Endothelial cell of umbilical vein (primary cell): ENCODE measurements around the gene PSD2. TPM values are rescaled to one million over a fixed set of nuclear protein-coding genes. Genes with fewer than 3 reads are reported as not detected.

ENCODE experiments used
- BruUV-seq: library from RNA; stranded (reverse); fragments of 400-500 nt; replicated peaks from 2 replicates; lab custom pipeline; 2021; lab: Mats Ljungman, UMichigan
- CTCF ChIA-PET: fragments of 300-600, 350-600 bp; sonication (Branson Sonifier 250); formaldehyde crosslinking; loops from one replicate; lab custom pipeline; 2021; ENCODE audit warnings: antibody characterized with exemption, inconsistent platforms; lab: Charles Lee
- POLR2A ChIA-PET: fragments of 300-600, 350-600 bp; sonication (Branson Sonifier 250); formaldehyde crosslinking; loops from one replicate; lab custom pipeline; 2021; ENCODE audit warnings: antibody characterized with exemption, inconsistent platforms; lab: Charles Lee
- DNase-seq: peaks from one replicate; pipeline ENCODE4 v3.0.0-alpha.2; 2011; ENCODE audit warnings: low read depth, low spot score
- FAIRE-seq: peaks from 2 replicates; lab custom pipeline; 2011; peaks lifted over from hg19 to GRCh38; lab: Jason Lieb, UNC
- H2AFZ ChIP-seq: 2 replicates; pipeline ENCODE4 v1.6.0; 2012; ENCODE audit warnings: low read depth, low read length, control low read depth, inconsistent platforms
- H3K27ac ChIP-seq: 2 replicates; pipeline ENCODE4 v1.5.1; 2011; ENCODE audit warnings: low read depth, mild to moderate bottlenecking, control low read depth, low read length, moderate library complexity; ENCODE audit not compliant: insufficient read depth
- H3K27me3 ChIP-seq, 2 experiments: 2 replicates each; pipeline versions ENCODE4 v1.6.0 to v1.6.1; 2011; ENCODE audit warnings: low read length in 2 of 2, mixed read lengths in 1 of 2; ENCODE audit not compliant: control insufficient read depth in 2 of 2, insufficient read depth in 2 of 2
- H3K36me3 ChIP-seq, 2 experiments: 2 replicates in 1 of 2; 3 replicates in 1 of 2; pipeline ENCODE4 v1.5.1; 2011; ENCODE audit warnings: low read length in 2 of 2, mild to moderate bottlenecking in 1 of 2, moderate library complexity in 1 of 2; ENCODE audit not compliant: control insufficient read depth in 2 of 2, insufficient read depth in 2 of 2; ENCODE audit errors: extremely low read depth in 1 of 2
- H3K4me1 ChIP-seq: 3 replicates; pipeline ENCODE4 v1.5.1; 2011; ENCODE audit warnings: mild to moderate bottlenecking, low read length; ENCODE audit not compliant: control insufficient read depth, insufficient read depth; ENCODE audit errors: extremely low read depth
- H3K4me2 ChIP-seq: 2 replicates; pipeline ENCODE4 v1.6.1; 2011; ENCODE audit warnings: low read length, control low read depth, mixed read lengths; ENCODE audit not compliant: insufficient read depth
- H3K4me3 ChIP-seq, 3 experiments: fragments of 200-600 bp in 1 of 3; sonication (generic), shearing (Covaris generic) in 1 of 3; replicated peaks in 1 of 3; 2 replicates each; pipeline ENCODE4 v1.5.1; 2011 to 2016; ENCODE audit warnings: control low read depth in 3 of 3, low read length in 3 of 3, mild to moderate bottlenecking in 2 of 3, inconsistent platforms in 1 of 3, low read depth in 1 of 3, moderate library complexity in 1 of 3; ENCODE audit not compliant: insufficient read depth in 1 of 3
- H3K79me2 ChIP-seq: 2 replicates; pipeline ENCODE4 v1.6.0; 2012; ENCODE audit warnings: low read length, inconsistent platforms; ENCODE audit not compliant: control insufficient read depth, insufficient read depth
- H3K9ac ChIP-seq: replicated peaks from 2 replicates; pipeline ENCODE3; 2011; ENCODE audit warnings: low read length, control low read depth; ENCODE audit not compliant: insufficient read depth; ENCODE audit errors: extremely low read depth
- H3K9me1 ChIP-seq: replicated peaks from 3 replicates; pipeline ENCODE4 v1.6.0; 2011; ENCODE audit warnings: mild to moderate bottlenecking, low read length; ENCODE audit not compliant: control insufficient read depth, insufficient read depth; ENCODE audit errors: extremely low read depth
- H3K9me3 ChIP-seq: replicated peaks from 2 replicates; pipeline ENCODE4 v1.5.1; 2012; ENCODE audit warnings: low read length, inconsistent platforms; ENCODE audit not compliant: control insufficient read depth, insufficient read depth
- H4K20me1 ChIP-seq: replicated peaks from 2 replicates; pipeline ENCODE3; 2011; ENCODE audit warnings: mild to moderate bottlenecking, low read length; ENCODE audit not compliant: control insufficient read depth, insufficient read depth; ENCODE audit errors: extremely low read depth
- CTCF ChIP-seq, 2 donors: IDR thresholded peaks; 1 replicate in 1 of 2; 2 replicates in 1 of 2; pipeline ENCODE4 v1.5.1; 2011; ENCODE audit warnings: low read length in 2 of 2, mild to moderate bottlenecking in 2 of 2, moderate library complexity in 2 of 2, control low read depth in 1 of 2, inconsistent platforms in 1 of 2, low read depth in 1 of 2; ENCODE audit not compliant: insufficient read depth in 1 of 2; ENCODE audit errors: extremely low read depth in 1 of 2
- EZH2 ChIP-seq: IDR thresholded peaks from 2 replicates; pipeline ENCODE4 v1.6.1; 2012; ENCODE audit warnings: borderline replicate concordance, low read depth, mild to moderate bottlenecking, moderate library complexity, low read length, inconsistent platforms; ENCODE audit not compliant: severe bottlenecking
- FOS ChIP-seq: IDR thresholded peaks from 2 replicates; pipeline ENCODE4 v1.6.1; 2011; ENCODE audit warnings: mild to moderate bottlenecking, low read length, moderate library complexity, borderline replicate concordance; ENCODE audit not compliant: insufficient read depth
- GATA2 ChIP-seq: IDR thresholded peaks from 2 replicates; pipeline ENCODE4 v1.7.0; 2011; ENCODE audit warnings: low read depth, mild to moderate bottlenecking, moderate library complexity, mixed read lengths, low read length; ENCODE audit not compliant: insufficient read length, insufficient read depth
- JUN ChIP-seq: IDR thresholded peaks from 2 replicates; pipeline ENCODE4 v1.6.1; 2011; ENCODE audit warnings: borderline replicate concordance, low read depth; ENCODE audit not compliant: insufficient read length, insufficient read depth
- MAX ChIP-seq: IDR thresholded peaks from 2 replicates; pipeline ENCODE4 v1.6.1; 2011; ENCODE audit not compliant: insufficient read depth, insufficient read length
- MYC ChIP-seq: IDR thresholded peaks from one replicate; pipeline ENCODE4 v1.6.1; 2011; ENCODE audit warnings: mild to moderate bottlenecking, low read depth, low read length
- POLR2A ChIP-seq: IDR thresholded peaks from 2 replicates; pipeline ENCODE4 v1.6.1; 2012; ENCODE audit warnings: low read depth, mild to moderate bottlenecking, control low read depth, low read length
- POLR2AphosphoS5 ChIP-seq: IDR thresholded peaks from 2 replicates; pipeline ENCODE4 v1.6.1; 2012; ENCODE audit warnings: low read depth, mild to moderate bottlenecking, control low read depth, low read length, moderate library complexity; ENCODE audit not compliant: insufficient read depth
- dilution Hi-C: fragments of 300-500 bp; cut with MboI; formaldehyde crosslinking; loops from one replicate; pipeline ENCODE4 v1.15.0; 2019; ENCODE audit warnings: low sequenced_read_pairs; ENCODE audit not compliant: extremely low pct_ligation_motif_present
- intact Hi-C: fragments of 100-400 bp; cut with micrococcal nuclease; formaldehyde crosslinking; loops from one replicate; pipeline ENCODE4 v1.10.0; 2022
- polyA plus RNA-seq, 4 experiments: library from polyadenylated mRNA; depleted of rRNA in 3 of 4; stranded (reverse) in 3 of 4; unstranded in 1 of 4; fragments of >200 nt; gene quantifications; 2 replicates each; pipeline versions ENCODE4 v1.2.1 to v1.2.3, GENCODE V29; 2011 to 2012; ENCODE audit warnings: missing spikeins in 1 of 4
- total RNA-seq: library from RNA; stranded (reverse); gene quantifications from 2 replicates; pipeline ENCODE4 v1.2.3, GENCODE V29; 2021

Gene PSD2
- total and polyA plus RNA-seq, 2 donors (not counting 3 experiments of a cell fraction or from before 2014, with no cell fraction given): not detected

- no peak overlapping the region for H2AFZ ChIP-seq
- H3K9me3 ChIP-seq: no peaks in the 10 kb centered on the region
- FAIRE-seq: no peak
- H3K36me3 ChIP-seq: no peaks in the 10 kb centered on the region
- no peaks in the 10 kb centered on the region for H3K79me2 ChIP-seq
- no TSS peak for BruUV-seq
- no peak for TF ChIP-seq GATA2
- no peak for TF ChIP-seq POLR2A
- no peak for TF ChIP-seq MYC
- TF ChIP-seq FOS: no peak
- TF ChIP-seq CTCF (IDR thresholded peaks at IDR 0.05; ENCODE audit: extremely low read depth in 1 of 2, insufficient read depth in 1 of 2, low read depth in 1 of 2, low read length in 2 of 2): no peak
- no peak for TF ChIP-seq MAX
- TF ChIP-seq POLR2AphosphoS5: no peak
- TF ChIP-seq EZH2: no peak
- no peak for TF ChIP-seq JUN
- H3K27ac ChIP-seq: no peak overlapping the region
- no peak for DNase-seq
- no peak overlapping the region for H3K9ac ChIP-seq
- H4K20me1 ChIP-seq: no peaks in the 10 kb centered on the region
- intact Hi-C loops (no loop called here), dilution Hi-C loops (no loop called here)
- no peaks in the 10 kb centered on the region for H3K9me1 ChIP-seq
- no peak overlapping the region for H3K4me3 ChIP-seq
- ChIA-PET CTCF (interaction anchor here (1.2 kb wide), 1 partner anchor 17 kb away, joined by 6 read pairs; no protein-coding TSS in a partner anchor), POLR2A (no interaction called here)
- no peak overlapping the region for H3K4me2 ChIP-seq
- H3K27me3 ChIP-seq: peaks cover 0 to 5% of the 10 kb centered on the region in 2 experiments
- H3K4me1 ChIP-seq: no peaks in the 10 kb centered on the region
These were observed 8.4 kb downstream of the PSD2 start for GRCh38 chr5:139803978-139804377.
